GM21723 (cell line): ENCODE data around the gene RCVRN.
A peak's percentile ranks its signal among the peaks of the same experiment; 100 is the strongest.

Experiments
- ATAC-seq: cut with Tn5 transposase; IDR thresholded peaks from one replicate; pipeline ENCODE4 v1.9.1; 2021; ENCODE audit warnings: mild to moderate bottlenecking, moderate library complexity; ENCODE audit not compliant: unreplicated experiment

The RCVRN gene

DNA sequence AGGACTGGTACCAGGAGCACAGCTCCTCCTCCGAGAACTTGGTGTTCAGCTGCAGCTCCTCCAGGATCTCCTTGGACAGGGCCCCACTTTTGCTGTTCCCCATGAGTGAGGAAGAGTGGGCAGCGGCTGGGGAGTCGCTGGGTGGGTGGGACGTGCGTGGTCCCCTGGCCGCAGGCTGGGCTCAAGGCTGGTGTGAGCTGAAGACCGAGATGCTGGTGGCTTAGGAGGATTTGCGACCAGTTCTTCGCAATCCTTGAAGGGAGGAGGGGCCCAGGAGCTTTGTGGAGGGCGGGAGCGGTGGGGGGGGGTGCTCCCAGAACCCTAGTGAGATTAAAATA, at the start of gene RCVRN:
Gene RCVRN (minus strand): TSS at position 194 of the 338 bp plus-strand sequence. CDS start 91 bp downstream, at position 103.
- ATAC-seq, result no peak

DNA sequence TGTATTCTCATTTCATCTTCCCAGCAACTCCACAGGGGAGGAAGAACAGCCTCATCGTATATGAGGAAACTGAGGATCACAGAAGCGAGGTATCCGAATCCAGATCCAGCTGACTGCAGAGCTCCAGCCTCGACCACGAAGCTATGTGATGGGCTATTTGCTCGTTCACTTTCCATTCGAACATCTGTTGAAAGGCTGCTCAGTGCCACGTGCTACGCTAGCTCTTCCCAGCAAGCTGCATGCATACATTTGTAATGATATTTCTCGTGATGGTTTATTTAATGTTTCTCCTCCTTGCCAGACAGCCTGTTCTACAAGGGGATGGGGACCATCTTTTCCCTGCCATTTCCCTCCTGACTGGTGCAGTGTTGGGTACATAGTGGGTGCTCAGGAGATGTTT, 48.4 kb upstream of the RCVRN start:
- ATAC-seq, result no peak

DNA sequence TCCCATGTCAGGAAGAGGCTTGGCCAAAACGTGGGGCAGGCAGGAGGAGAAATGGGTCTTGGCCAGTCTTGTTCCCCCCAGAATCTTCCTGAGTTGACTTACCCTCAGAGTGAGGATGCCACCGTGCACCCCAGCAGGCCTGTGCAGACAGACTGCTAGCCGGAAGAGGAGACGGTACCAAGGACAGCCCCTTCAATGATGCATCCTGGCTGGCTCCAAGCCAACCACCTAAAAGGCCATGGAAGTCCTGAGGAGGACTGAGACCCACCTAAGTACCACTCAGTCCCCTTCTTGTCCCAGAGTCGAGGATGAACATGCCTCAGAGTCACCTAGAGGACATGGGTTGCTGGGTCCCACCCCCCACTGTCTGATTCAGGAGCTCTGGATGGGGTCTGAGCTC, 46.7 kb upstream of the RCVRN start:
- no peak for ATAC-seq

DNA sequence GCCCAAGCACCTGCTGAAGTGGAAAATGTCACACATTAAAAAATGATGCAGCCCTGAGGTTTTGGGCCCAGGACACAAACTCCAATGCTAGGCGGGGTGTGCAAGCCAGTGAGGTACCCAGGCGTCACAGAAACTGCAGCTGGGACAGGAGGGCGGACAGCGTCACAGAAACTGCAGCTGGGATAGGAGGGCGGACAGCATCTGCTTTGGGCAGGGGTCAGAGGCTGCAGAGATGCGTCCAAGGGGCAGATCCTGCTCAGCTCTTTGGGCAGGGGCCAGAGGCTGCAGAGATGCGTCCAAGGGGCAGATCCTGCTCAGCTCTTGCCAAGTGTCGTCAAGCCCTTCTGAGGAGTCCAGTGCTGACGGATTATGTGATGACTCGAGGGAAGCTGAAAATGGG, 43.9 kb upstream of the RCVRN start:
- no peak for ATAC-seq

GRCh38 chr17:9944704-9945103, 39.6 kb upstream of the RCVRN start:
- ATAC-seq, result no peak

DNA sequence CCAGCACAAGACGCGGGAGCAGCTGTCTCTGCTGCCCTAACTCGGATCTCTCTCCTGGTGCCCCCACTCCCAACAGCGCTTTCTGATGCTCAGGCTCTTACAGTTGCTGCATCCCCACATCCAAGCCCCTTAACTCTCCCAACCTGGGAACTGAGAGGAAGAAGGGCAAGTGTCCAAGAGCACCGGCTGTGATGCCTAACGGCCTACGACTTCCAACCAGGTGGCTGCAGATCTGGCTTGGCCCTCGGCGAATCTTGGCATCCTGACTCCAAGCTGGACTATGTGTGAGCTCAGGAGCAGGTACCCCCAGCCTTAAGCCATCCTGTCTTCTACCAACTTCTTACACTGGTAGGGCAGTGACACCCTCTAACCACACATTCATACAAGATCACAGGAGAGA, 38.3 kb upstream of the RCVRN start:
- no peak for ATAC-seq

- ATAC-seq, result no peak
Measured at GRCh38 chr17:9942885-9943284, 37.8 kb upstream of the RCVRN start.

DNA sequence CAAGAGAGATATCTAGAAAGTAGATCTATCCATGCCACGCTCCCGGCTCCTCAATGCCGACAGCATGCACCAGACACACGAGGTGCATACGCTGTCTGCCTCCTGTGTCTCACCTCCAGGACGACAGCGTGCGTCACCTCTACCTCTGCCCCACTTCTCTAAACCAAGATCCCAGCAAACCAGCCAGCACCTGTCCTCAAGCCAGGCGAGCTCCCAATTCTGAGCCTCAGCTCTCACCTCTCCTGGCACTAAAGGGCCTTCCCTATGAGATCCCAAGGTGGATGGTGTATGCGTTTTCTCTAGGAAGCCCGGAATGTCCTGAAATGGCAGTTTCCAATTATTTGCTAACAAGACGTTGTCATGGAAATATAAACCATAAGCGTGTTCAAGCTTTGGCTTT, 36.2 kb upstream of the RCVRN start:
- ATAC-seq, result no peak

DNA sequence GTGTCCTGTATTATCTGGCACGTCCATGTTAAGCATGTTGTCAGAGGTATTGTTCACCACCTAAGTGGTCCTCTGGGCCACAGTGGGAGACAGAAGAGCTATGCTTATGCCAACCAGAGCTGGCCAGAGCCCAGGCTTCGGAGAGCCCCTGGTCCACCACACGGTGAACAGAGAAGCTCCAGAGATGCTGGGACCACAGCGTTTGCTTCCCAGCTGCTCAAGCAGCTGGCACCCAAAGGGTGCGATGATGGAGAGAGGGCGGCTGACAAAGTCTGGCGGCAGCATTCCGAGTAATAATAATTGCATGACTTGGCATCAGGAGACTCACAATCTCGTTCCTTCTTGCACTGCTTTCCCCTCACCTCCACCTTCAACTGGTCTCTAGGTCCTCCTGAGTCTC, 35.8 kb upstream of the RCVRN start:
- ATAC-seq, result no peak

- no peak for ATAC-seq
Measured at GRCh38 chr17:9938764-9939163, 33.7 kb upstream of the RCVRN start.

- no peak for ATAC-seq
Measured at GRCh38 chr17:9937901-9938300, 32.8 kb upstream of the RCVRN start.

DNA sequence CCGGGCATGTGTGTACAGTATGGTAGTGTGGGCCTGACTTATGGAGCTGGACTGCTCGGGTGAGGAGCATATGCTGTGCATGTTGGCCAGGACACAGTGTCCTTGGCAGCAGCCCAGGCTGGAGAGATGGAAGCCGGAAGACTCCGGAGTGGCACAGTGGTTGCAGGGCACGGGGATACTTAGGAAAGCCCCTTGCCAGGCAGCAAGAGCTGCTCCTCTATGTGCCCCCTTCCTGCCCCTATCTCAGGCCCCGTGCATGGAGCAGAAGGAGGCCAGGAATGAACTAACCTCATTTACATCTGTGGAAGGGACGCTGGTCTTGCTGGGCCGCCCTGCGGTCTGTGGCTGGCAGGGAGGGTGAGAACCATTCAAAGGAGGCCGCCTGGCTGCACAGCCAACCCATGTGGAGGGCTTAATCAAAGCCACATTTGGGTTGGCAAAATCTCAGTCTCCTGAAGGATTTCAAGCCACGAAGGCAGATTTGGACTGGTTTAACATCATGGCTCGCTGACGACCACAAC, 32.2 kb upstream of the RCVRN start:
- ATAC-seq, result no peak

- no peak for ATAC-seq
Measured at GRCh38 chr17:9936095-9936494, 31.0 kb upstream of the RCVRN start.

DNA sequence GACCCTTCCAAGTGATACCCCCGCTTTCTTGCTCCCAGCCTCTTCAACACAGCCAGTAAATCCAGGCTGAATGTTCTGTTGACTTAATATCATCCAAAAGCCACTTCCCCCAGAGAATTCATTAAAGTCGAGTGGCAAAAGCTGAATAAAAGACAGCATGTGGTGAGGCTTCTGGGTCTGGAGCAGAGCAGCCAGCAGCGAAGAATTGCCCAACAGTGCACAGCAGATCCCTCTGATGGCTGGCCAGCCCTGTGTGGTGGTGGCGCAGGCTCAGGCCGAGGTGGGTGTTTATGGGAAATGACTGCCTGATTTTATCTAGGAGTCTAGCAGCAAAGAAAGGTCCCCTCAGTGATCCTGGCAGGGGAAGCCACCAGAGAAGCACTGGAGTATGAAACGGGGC, 30.3 kb upstream of the RCVRN start:
- no peak for ATAC-seq

- no peak for ATAC-seq
Measured at GRCh38 chr17:9934331-9934730, 29.3 kb upstream of the RCVRN start.

GRCh38 chr17:9932491-9932890, 27.4 kb upstream of the RCVRN start:
- no peak for ATAC-seq

DNA sequence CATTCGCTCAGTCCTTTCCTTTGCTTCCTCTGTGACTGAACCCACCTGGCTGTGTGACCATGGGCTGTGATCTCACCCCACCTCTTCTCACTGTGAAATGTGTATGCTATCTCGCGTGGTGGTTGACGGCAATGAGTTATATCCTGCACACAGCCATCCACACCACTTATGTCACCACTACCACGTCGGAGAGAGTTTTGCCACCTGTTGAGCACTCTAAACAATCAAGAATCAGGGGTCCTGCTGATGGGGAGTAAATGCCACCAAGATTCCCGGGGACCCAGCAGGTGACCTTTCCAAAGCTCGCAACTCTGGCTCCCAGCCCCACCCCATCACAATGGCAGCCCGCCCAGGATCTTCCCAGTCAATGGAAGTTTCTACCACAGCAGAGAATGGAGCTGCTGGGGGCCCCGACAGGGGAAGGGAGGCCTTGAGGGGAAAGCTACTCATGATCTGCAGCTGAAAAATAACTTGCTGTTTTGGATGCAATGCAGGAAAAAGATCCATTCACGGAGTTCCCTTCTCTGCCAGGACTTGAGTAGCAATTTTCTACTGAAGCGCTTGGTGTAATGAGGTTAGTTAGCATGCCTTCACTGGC, 26.2 kb upstream of the RCVRN start:
- ATAC-seq, result no peak

DNA sequence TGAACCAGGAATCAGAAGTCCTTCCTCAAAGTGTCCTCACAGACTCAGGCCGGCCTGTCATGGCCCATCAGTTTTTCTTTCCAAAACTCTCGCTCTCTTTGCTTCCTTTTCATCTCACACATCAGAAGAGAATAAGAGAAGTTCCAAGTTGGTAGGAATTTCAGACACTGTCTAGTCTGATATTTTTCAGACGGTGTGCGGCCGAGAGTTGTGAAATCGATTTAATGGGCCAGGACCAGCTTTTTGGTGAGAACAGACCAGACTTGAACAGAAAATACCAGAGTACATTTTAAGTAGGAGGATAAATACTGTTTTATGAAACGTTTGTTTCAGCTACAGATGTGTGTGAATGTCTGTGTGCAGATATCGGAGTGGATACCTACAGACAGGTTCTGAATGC, 24.8 kb upstream of the RCVRN start:
- ATAC-seq, result no peak

GRCh38 chr17:9928601-9929333, 23.7 kb upstream of the RCVRN start:
- no peak for ATAC-seq

DNA sequence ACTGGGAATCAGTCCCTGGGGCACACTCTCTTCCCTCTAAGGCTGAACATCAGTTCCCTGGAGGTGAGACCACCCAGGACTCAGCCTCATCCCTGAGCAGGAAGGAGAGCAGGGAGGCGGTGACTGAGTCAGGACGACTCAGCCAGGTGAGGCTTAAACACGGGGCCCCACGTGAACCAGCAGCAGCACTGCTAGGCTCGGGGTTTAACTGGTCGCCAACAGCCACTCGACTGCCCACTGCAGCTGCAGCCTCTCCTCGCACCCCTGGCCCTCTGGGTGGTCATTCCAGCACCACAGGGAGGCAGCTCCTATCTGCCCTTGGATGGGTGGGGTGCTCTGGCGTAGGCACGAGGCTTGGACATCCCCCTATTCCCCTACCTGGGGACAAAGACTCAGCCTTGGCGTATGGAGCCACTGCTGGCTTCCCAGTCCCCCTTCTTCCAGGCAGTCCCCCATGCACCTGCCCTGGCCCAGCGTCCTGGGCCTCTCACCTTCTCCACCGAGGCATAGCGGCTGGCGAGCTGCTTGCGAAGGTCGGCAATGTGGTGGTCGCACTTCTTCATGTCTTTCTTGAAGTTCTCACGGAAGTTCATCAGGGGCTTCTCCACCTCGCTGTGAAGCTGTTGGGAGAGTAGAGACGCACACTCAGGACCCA, 21.2 kb upstream of the RCVRN start:
- ATAC-seq, result no peak

DNA sequence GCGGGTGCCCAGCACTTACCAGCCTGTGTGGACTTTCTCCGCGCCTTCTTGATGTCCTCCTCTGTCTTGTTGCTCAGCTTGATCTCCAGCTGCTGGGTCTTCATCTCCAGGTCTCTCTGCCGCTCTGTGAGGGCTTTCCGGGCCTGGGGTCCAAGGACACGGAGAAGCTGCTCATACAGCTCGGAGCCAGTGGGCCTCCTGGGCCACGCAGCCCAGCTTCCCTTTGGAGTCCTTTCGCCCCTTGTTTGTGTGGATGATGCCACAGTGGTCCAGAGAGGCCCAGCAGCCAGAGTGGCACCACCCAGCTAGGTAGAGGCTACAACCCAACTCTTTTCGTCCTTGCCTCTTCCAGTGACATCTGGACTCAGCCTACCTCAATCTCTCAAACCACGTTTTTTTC, 20.4 kb upstream of the RCVRN start:
- no peak for ATAC-seq

DNA sequence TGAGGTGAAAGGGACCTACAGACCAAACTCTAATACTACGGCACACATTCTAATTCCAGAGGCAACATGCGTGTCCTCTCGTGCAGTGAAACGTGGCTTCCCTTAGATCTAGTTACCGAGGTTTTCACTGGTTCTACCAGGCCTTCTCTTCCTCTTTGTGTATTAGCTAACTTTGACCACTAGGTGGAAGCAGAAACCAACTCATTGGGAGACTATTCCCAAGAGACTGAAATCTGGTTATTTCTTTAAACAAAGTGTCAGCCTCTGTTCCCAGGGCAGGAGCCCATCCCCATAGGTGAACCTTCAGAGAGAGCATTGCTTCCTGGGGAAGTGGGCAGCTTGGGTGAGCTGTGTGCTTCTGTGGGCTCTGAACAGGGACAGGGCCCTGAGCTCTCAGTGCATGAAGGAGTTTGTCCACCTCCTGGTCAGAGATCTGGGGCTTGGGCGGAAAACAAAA, 19.7 kb upstream of the RCVRN start:
- peak; percentile 73 for ATAC-seq
